ENCODE measurements around the gene ABO. TPM values are rescaled to one million over a fixed set of nuclear protein-coding genes. Genes with fewer than 3 reads are reported as not detected.

Gene ABO
- not detected in 2 replicates for total RNA-seq (ENCODE audit: low replicate concordance)

DNA sequence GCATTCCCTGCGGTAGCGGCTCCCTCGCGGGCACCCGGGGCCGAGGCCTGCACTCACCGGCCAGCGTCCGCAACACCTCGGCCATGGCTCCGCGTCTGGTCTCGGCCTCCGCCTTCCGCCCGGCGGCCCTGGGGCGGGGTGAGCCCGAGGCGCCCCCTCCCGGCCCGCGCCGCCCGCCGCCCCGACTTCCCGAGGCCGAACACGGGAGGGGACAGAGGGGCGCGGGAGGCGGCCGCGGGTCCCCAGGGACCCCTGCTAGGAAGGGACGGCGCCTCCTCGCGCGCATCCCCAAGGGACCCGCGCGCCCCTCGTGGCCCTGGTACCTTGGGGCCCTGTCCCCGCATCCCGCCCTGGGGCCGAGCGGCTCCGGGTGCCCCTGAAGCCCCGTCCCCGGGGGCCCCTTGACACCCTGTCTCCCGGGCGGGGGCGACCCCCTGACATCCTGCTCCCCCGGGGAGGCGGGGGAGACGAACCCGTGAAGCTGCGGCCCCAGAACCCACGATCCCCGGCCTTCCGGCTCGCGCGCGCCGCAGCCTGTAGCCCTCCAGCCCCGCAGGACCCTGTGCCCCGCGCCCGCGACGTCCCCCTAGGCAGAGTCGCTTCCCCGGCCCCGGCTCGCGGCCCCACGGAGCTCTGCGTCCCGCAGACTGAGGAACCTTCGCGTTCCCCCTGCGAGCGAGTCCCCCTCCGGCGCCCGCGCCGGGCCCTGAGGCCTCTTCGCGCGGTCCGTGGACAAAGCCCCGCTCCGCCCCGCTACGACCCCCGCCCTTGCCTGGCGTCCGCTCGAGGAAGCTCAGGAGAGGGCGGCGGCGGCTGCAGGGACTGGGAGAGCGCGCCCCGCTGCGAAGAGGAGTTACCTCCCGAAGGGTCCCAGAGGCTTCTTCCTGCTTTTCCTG, at the start of gene ABO:
TSS of gene ABO (minus strand) at position 97 of the 896 bp plus-strand sequence.

DNA sequence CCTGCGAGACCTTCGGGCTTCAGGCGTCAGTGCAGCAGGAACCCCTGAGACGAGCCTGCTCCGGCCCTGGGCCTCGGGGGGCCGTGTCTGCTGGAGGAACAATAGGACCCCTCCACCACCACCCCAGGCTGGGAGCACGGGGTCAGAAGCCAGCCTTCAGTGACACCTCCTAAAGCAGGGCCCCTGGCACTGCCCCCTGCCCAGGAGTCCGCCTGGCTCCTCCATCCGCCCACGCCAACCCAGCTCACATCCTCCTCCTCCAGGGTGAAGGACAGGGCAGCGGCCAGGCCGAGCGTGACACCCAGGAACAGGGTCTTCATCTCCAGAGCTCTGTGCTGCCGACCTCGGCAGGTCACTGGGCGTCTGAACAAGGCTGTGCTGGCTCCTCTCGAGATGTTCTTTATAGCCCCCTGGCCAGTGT, 66.1 kb downstream of the ABO start, which contains the start of gene OBP2B:
TSS of gene OBP2B (minus strand) at position 371 of the 421 bp plus-strand sequence. CDS start at position 320, 51 bp downstream.

Other genes starting within 250 kb of the ABO start
- 30.9 and 34.4 TPM in 2 replicates for gene GTF3C5, start 244.2 kb downstream of the ABO start, total RNA-seq (ENCODE audit: low replicate concordance)
- under 0.01 and 0.15 TPM in 2 replicates for gene CEL, start 213.2 kb downstream of the ABO start, total RNA-seq (ENCODE audit: low replicate concordance)
- gene RALGDS, start 154.0 kb downstream of the ABO start, total RNA-seq (ENCODE audit: low replicate concordance), result 18.6 and 22.1 TPM in 2 replicates
- gene GBGT1, start 111.3 kb downstream of the ABO start, total RNA-seq (ENCODE audit: low replicate concordance), result 3.5 and 7.7 TPM in 2 replicates
- not detected in 2 replicates for gene OBP2B, start 66.0 kb downstream of the ABO start, total RNA-seq (ENCODE audit: low replicate concordance)
- gene SURF6, start 61.0 kb upstream of the ABO start, total RNA-seq (ENCODE audit: low replicate concordance), result 8.1 and 11.0 TPM in 2 replicates
- 13.8 and 63.1 TPM in 2 replicates for gene MED22, start 72.9 kb upstream of the ABO start, total RNA-seq (ENCODE audit: low replicate concordance)
- gene RPL7A, start 73.0 kb upstream of the ABO start, total RNA-seq (ENCODE audit: low replicate concordance), result 3,249 and 3,613 TPM in 2 replicates
- 20.6 and 38.1 TPM in 2 replicates for gene SURF1, start 81.3 kb upstream of the ABO start, total RNA-seq (ENCODE audit: low replicate concordance)
- 12.9 and 15.6 TPM in 2 replicates for gene SURF2, start 81.3 kb upstream of the ABO start, total RNA-seq (ENCODE audit: low replicate concordance)
- 512 and 569 TPM in 2 replicates for gene SURF4, start 100.9 kb upstream of the ABO start, total RNA-seq (ENCODE audit: low replicate concordance)
- 0.35 and 0.75 TPM in 2 replicates for gene STKLD1, start 101.2 kb upstream of the ABO start, total RNA-seq (ENCODE audit: low replicate concordance)
- 17.4 and 27.3 TPM in 2 replicates for gene REXO4, start 142.8 kb upstream of the ABO start, total RNA-seq (ENCODE audit: low replicate concordance)
- gene ADAMTS13, start 147.2 kb upstream of the ABO start, total RNA-seq (ENCODE audit: low replicate concordance), result 1.8 and 3.5 TPM in 2 replicates
- gene CACFD1, start 184.8 kb upstream of the ABO start, total RNA-seq (ENCODE audit: low replicate concordance), result 8.0 and 9.6 TPM in 2 replicates
- gene SLC2A6, start 203.9 kb upstream of the ABO start, total RNA-seq (ENCODE audit: low replicate concordance), result 1.9 and 17.8 TPM in 2 replicates
- gene MYMK, start 249.8 kb upstream of the ABO start, total RNA-seq (ENCODE audit: low replicate concordance), result not detected in 2 replicates

Data from smooth muscle cell of the coronary artery (primary cell).